ENCODE measurements around the gene ERLIN1. TPM values are rescaled to one million over a fixed set of nuclear protein-coding genes. Genes with fewer than 3 reads are reported as not detected.

ERLIN1 gene
- total and polyA plus RNA-seq, 2 experiments from 2014 or later = 7.2 to 20.4 TPM

- no peak for TF ChIP-seq REST (IDR thresholded peaks at IDR 0.05; ENCODE audit: unreplicated experiment)
Measured at GRCh38 chr10:100106865-100107264, 79.0 kb downstream of the ERLIN1 start (continued).

- H3K9me2 ChIP-seq (ENCODE audit: insufficient read depth) = no peaks in the 10 kb centered on the region
- H3K36me3 ChIP-seq (ENCODE audit: insufficient read depth) = no peaks in the 10 kb centered on the region; the same call in 1 of the 2 replicates
- H3F3A ChIP-seq (replicated peaks; ENCODE audit: low read depth) = no peaks in the 10 kb centered on the region
- H3K4me2 ChIP-seq = no peak overlapping the region
- no peak overlapping the region for H2AFZ ChIP-seq
- no peak overlapping the region for H3K27ac Mint-ChIP-seq
- no peaks in the 10 kb centered on the region for H4K20me1 ChIP-seq (replicated peaks; ENCODE audit: insufficient read depth)
- H3K4me3 Mint-ChIP-seq = no peak overlapping the region
- no peak overlapping the region for H3K27ac ChIP-seq (ENCODE audit: low read depth)
- no peaks in the 10 kb centered on the region for H3K27me3 ChIP-seq (ENCODE audit: insufficient read depth)
- H3K9me3 Mint-ChIP-seq = peaks cover 18% of the 10 kb centered on the region
- DNase-seq (ENCODE audit: low spot score) (no peak), ATAC-seq (no peak)
- H3K36me3 Mint-ChIP-seq (ENCODE audit: low read depth) = peaks cover 9% of the 10 kb centered on the region; the same call in 1 of the 3 replicates
- H3K4me1 ChIP-seq (ENCODE audit: insufficient read depth) = no peaks in the 10 kb centered on the region
- H3K4me3 ChIP-seq = no peak overlapping the region
- H3K79me2 ChIP-seq (replicated peaks; ENCODE audit: insufficient read depth) = no peaks in the 10 kb centered on the region
- no peaks in the 10 kb centered on the region for H3K27me3 Mint-ChIP-seq (ENCODE audit: insufficient read depth, low read depth, poor library complexity)
- H3K4me1 Mint-ChIP-seq = peaks cover 8% of the 10 kb centered on the region
- TF ChIP-seq EZH2phosphoT487 (IDR thresholded peaks at IDR 0.05; ENCODE audit: unreplicated experiment) (no peak), EZH2 (IDR thresholded peaks at IDR 0.05; ENCODE audit: low read depth, unreplicated experiment) (no peak), REST (IDR thresholded peaks at IDR 0.05; ENCODE audit: unreplicated experiment) (no peak), ZNF462 (CRISPR knock-in tag; IDR thresholded peaks at IDR 0.05) (no peak), POLR2AphosphoS5 (IDR thresholded peaks at IDR 0.05; ENCODE audit: low read depth) (no peak), ZNF114 (CRISPR knock-in tag; IDR thresholded peaks at IDR 0.05) (no peak), STAT1 (IDR thresholded peaks at IDR 0.05; ENCODE audit: unreplicated experiment) (no peak), NANOG (IDR thresholded peaks at IDR 0.05; ENCODE audit: borderline replicate concordance) (no peak), ZNF331 (CRISPR knock-in tag; IDR thresholded peaks at IDR 0.05; ENCODE audit: low read depth) (no peak), CREB1 (CRISPR knock-in tag; IDR thresholded peaks at IDR 0.05; ENCODE audit: low read depth) (no peak), JUNB (IDR thresholded peaks at IDR 0.05; ENCODE audit: unreplicated experiment) (no peak)
- TF ChIP-seq, protein P1, sequence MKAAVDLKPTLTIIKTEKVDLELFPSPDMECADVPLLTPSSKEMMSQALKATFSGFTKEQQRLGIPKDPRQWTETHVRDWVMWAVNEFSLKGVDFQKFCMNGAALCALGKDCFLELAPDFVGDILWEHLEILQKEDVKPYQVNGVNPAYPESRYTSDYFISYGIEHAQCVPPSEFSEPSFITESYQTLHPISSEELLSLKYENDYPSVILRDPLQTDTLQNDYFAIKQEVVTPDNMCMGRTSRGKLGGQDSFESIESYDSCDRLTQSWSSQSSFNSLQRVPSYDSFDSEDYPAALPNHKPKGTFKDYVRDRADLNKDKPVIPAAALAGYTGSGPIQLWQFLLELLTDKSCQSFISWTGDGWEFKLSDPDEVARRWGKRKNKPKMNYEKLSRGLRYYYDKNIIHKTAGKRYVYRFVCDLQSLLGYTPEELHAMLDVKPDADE (IDR thresholded peaks at IDR 0.05) = no peak
Measured at GRCh38 chr10:100104300-100104699, 81.5 kb downstream of the ERLIN1 start.
